ENCODE data around the gene RBMS1.
A peak's percentile ranks its signal among the peaks of the same experiment; 100 is the strongest.

Gene RBMS1

GRCh38 chr2:160353813-160354212 lies 139.8 kb downstream of the RBMS1 start:
- DNase-seq, result no peak

- DNase-seq, result peak; percentile 17
Observed at GRCh38 chr2:160353166-160353565, 140.4 kb downstream of the RBMS1 start.

GRCh38 chr2:160352500-160352899 lies 141.1 kb downstream of the RBMS1 start:
- DNase-seq, result no peak

GRCh38 chr2:160351956-160352355 lies 141.7 kb downstream of the RBMS1 start:
- no peak for DNase-seq

GRCh38 chr2:160349306-160349705 lies 144.3 kb downstream of the RBMS1 start:
- no peak for DNase-seq

GRCh38 chr2:160347269-160347863 lies 146.2 kb downstream of the RBMS1 start:
- DNase-seq, result no peak

GRCh38 chr2:160345071-160345764 lies 148.4 kb downstream of the RBMS1 start:
- DNase-seq, result no peak

- DNase-seq, result no peak
Observed at GRCh38 chr2:160343404-160343803, 150.2 kb downstream of the RBMS1 start.

GRCh38 chr2:160339726-160340125 lies 153.9 kb downstream of the RBMS1 start:
- no peak for DNase-seq

GRCh38 chr2:160338901-160339685 lies 154.5 kb downstream of the RBMS1 start:
- no peak for DNase-seq

GRCh38 chr2:160337728-160338127 lies 155.9 kb downstream of the RBMS1 start:
- DNase-seq, result no peak

- no peak for DNase-seq
Observed at GRCh38 chr2:160336635-160337034, 157.0 kb downstream of the RBMS1 start.

GRCh38 chr2:160336105-160336504 lies 157.5 kb downstream of the RBMS1 start:
- DNase-seq, result no peak

GRCh38 chr2:160335441-160335840 lies 158.2 kb downstream of the RBMS1 start:
- no peak for DNase-seq

- no peak for DNase-seq
Observed at GRCh38 chr2:160334028-160334741, 159.4 kb downstream of the RBMS1 start.

GRCh38 chr2:160333324-160334027 lies 160.1 kb downstream of the RBMS1 start:
- no peak for DNase-seq

GRCh38 chr2:160332318-160332717 lies 161.3 kb downstream of the RBMS1 start:
- no peak for DNase-seq

GRCh38 chr2:160331258-160332025 lies 162.2 kb downstream of the RBMS1 start:
- DNase-seq, result no peak

- no peak for DNase-seq
Observed at GRCh38 chr2:160328811-160329527, 164.6 kb downstream of the RBMS1 start.

GRCh38 chr2:160326786-160327185 lies 166.8 kb downstream of the RBMS1 start:
- DNase-seq, result no peak

- DNase-seq, result no peak
Observed at GRCh38 chr2:160325418-160325817, 168.2 kb downstream of the RBMS1 start.
